Suppressor macrophage (primary cell): ENCODE results near the gene COL21A1.
"Not testable (repeated sequence)": the region's sequence is repeated elsewhere in the genome, so short reads cannot be mapped to it uniquely, and the experiment has no call there.

ENCODE experiments used
- DNase-seq, 4 experiments: peaks; one replicate each; pipeline ENCODE4 v3.0.0-alpha.2; 2020 to 2022
- total RNA-seq, 17 experiments: gene quantifications; one replicate each; lab custom pipeline; 2026; ENCODE audit warnings: mixed read lengths in 6 of 17, inconsistent platforms in 3 of 17; lab: John Stamatoyannopoulos, UW

Gene COL21A1
- total RNA-seq, result 0 to 2.6 (median 0) reads per million in 17 experiments

DNA sequence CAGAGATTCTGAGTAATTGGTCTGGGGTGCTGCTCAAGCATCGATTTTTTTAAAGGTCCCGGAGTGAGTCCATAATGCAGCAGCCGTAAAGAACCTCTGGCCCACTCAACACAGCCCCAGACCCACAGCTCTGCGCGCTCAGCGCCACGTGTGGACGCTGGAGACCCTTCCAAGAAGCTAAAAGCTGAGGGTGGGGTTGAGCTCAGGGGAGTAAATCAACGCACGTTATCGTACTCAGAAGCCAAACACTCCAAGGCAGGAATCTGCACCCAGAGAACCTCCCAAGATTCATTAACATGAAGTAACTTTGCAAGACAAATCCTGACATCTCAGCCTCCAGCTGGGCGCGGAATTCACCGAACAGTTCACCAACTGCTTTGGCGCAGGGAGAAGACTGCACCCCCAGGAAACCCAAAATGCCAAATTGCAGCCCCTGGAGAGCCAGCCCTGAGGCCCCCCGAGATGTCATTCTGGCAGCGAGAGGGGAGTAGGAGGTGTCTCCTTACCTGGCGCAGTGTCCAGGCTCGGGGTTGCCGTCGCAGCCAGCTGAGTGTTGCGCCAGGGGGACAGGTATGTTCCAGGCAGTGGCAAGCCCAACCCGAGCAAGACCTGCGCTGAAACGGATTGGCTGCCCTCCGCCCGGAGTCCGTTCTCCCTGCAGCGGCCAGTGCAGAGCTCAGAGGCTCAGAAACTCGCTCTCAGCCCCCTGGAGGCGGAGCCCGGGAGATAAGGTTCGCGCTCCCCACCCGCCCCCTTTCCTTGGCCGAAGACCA lies at the start of gene COL21A1:
TSS of gene COL21A1 (minus strand) at position 700 of the 773 bp plus-strand sequence. CDS start 64,962 bp downstream, outside the sequence.
- peak in 1 of 4 experiments; percentile 10 for DNase-seq

DNA sequence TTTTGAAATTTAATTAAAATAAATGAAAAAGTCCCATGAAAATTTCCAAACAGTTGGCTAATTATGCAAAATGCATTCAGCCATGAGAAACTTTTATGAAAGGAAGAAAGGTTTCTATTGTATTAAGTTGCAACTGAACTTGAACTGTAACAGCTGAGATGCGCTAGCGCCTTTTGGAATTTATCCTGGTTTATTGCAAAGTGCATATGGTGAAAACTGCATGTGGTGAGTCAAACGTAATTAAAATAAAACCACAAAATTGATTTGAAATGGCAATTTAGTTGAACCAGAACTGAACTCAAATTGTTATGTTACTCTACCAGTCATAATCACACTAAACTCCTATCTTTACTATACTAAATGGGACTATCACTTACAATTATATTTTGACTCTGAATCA lies 46.4 kb upstream of the COL21A1 start:
- no peak for DNase-seq

DNA sequence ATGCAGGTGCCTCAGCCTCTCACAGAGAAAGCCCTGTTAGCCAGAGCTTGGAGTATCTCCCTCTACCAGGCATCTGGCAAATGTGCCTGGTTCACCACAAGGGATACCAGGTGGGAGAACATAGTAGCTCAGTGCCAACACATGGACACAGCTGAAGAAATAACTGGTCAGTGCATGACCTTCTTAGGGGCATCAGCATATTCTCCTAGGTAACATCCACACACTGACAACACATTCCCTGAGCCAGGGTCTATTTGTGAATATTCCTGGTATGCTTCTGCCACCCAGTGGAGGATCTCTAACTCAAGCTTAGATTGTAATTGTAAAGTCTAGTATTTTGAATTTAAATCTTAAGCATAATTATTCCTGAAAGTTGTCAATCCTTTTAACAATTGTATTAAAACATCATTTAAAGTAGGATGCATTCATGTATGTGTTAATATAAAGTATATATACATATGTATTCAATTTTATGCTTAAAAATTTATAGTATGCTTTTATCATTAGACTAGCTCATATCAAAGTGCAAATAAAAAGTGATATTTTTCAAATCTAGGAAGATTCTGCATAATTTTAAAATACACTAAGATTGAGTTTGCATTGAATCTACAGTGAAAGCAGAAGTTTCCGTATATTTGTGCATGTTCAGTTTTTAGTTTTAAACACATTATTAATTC lies 45.3 kb upstream of the COL21A1 start:
- DNase-seq, result peak; percentile 62 to 68 (median 64)

DNA sequence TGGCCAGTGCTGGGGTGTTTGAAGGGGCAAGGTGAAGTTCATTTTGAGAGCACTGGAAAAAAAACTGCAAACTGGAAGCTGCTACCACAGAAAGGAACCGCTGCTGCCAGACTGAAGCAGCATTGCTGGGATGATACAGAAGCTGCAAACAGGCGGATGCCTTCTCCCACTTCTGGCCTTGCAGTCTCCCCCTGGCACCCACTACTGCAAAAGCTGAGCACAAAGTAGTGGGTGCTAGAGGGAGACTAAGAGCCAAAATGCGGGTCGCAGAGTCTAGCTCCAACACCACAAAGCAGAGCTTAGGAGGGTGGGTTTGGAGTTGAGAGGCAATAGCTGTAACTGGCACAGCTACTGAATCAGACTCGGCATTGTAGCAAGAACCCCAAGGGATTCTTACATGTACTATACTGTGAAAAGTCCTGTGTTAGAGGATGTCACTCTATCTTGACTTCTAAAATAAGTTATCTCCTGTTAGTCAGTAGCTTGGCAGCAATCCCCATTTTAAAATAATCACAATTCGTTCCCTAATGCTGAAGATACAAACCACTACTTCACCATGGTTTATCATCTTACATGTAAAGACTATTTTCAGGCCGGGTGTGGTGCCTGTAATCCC lies 44.0 kb upstream of the COL21A1 start:
- no peak for DNase-seq

DNA sequence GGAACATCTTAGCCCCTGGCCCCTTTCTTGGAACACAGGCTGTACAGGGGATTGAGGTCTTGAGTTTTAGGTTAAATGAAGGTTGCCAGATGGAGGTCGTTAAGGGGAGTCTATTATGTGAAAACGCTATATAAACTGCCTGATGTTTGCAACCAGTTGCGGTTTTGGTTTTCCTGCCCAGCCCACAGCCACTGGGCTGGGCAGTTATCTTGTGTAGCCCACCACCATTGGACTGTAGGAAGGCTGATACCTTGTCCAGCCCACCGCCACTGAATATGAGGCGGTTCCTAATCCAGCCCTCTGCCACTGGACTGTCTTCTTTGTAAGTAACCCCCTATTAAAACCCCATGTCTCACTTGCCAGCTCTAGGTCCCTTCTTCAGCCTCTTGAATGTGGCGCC lies 42.3 kb upstream of the COL21A1 start:
- DNase-seq, result no peak

DNA sequence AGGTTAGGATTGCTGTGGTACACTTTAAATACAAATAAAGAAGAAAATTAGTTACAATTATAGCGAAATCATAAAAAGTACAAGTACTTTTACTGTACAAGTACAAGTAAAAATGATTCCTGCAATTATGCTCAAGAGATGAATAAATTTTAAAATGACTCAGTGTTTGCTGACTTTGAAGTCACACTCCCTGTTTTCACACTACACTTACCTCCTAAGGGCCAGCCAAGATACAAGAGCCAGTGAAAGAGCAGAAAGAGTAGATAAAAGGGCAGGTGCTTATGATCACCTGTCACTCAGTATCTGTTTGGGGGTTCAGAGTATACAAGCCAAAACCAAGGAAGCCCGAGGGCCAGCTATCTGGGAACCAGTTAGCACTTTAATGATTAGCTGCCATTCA lies 41.0 kb upstream of the COL21A1 start:
- no peak for DNase-seq

DNA sequence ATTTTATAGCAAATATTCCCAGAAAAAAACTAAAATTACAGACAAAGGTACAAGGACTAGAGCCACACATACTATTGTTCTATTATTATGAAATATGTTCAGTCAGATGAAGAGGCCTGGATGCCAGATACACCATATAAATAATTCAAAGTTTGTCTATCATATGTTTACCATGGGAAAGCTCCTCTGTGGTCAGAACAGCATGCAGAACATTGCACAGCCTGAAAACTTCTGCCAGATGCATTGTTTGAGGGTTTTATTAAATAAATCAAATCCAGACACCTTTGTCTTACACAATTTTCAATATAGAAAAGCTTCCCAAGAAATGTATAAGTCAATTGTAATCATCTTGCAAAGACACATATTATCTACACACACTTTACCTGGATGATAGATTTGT lies 35.0 kb upstream of the COL21A1 start:
- no peak for DNase-seq

DNA sequence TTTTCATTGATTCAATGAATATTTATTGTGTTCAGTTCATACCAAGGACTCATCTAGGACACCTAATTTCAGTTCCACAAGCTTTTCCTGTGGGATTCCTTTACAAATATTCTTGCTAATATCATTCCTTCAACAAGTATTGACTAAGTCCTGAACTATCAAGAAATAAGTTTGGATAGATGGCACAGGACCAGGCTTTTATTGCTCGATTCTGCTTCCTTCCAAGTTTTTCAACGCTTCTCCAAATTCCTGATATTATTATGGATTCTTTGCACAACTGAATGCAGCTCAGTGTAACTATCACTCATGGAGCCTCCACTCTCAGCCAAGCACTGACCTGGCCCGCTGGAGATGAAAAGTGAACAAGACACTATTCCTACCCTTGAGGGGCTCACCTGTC lies 32.7 kb upstream of the COL21A1 start:
- no peak for DNase-seq

DNA sequence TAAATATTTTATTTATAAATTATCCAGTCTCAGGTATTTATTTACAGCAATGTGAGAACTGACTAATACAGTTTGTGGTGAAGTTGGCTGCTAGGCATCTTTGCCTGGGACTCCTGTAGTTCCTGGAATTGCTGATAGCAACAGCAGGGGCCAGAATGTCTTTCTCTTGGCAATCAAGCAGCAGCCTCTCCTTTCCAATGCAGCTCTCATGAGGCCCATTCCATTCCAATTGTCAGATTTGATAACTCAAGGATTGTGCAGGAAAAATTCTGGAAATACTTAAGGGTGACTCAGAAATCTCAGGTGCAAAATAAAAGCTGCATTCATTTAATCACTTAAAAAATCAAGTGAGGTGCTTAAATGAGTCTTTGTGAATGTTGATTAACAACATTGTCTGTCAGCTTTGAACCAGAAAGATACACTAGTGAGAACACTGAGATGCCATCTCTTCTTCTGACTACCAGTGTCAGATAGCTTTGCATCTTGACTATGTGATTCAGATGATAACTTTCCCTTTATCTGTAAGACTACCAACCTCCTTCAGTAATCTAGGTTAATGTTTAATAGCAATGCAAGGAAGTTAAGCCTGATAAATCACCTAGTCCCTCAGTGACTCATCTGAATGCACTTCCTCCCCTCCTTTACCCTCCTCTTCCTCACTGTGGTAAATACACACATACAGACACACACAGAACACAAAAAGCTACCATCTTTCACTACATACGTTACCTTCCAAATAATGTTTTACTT lies 32.1 kb upstream of the COL21A1 start:
- DNase-seq, result no peak

DNA sequence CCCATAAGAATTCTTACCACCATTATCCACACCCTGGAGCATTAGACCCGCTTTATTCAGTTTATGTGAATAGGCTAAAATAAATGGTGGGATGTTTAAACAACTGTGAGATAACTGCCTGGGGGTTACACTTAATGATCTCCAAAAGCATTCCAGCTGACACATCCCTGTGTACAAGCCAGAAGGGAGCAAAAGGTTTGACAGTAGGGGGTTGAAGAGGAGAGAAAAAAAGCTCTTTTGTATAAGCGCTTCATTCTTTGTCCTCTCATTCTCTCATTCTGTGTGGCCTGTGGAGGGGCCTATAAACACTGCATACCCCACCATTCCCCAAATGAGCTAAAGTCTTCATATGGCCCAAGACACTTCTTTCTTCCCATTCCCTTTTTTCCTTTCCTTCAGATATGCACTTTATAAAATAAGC lies 30.8 kb upstream of the COL21A1 start:
- no peak for DNase-seq

DNA sequence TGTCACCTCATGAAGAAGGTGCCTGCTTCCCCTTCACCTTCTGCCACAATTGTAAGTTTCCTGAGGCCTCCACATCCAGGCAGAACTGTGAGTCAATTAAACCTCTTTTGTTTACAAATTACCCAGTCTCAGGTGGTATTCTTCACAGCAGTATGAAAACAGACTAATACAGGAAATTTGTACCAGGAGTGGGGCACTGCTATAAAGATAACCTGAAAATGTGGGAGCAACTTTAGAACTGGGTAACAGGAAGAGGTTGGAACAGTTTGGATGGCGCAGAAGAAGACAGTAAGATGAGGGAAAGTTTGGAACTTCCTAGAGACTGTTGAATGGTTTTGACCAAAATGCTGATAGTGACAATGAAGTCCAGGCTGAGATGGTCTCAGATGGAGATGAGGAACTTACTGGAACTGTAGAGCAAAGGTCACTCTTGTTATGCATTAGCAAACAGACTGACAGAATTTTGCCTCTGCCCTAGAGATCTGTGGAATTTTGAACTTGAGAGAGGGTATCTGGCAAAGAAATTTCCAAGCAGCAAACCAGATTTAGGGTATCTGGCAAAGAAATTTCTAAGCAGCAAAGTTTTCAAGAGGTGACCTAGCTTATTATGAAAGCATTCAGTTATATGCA lies 23.5 kb upstream of the COL21A1 start:
- DNase-seq, result no peak

DNA sequence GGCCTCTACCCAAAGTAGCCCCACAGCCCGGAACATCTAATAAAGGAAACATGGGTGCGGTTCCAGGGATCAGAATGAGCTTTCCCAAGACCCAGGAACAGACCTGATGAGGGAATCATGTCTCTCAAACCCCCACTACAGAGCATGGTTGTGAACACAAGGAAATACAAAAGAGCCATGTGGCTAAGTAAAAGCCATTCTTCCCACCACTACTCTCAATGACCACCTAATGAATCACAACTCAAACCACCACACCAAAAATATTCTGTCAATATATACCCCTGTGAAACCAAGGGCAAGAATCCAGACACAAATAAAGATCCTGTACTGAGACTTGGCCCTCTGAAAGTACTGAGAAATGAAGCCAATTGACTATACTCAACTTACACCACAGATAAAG lies 20.9 kb upstream of the COL21A1 start:
- DNase-seq, result no peak

DNA sequence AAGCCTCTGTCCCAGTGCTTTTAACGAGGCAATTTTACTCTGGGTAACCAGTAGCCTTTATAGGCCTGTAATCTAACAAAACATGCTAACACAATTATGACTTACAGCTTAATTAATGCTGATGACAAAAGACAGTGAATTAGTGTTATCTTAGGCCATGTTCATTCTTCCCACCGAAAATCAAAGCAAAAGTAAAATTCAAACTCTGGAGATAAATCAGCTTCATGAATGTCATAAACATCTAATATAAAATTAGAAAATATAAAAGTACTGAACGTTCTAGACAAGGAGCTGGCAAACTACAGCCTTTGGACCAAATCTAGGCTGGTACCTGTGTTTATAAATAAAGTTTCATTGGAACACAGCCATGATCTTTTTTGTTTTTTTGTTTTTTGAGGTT lies 18.6 kb upstream of the COL21A1 start:
- no peak for DNase-seq

DNA sequence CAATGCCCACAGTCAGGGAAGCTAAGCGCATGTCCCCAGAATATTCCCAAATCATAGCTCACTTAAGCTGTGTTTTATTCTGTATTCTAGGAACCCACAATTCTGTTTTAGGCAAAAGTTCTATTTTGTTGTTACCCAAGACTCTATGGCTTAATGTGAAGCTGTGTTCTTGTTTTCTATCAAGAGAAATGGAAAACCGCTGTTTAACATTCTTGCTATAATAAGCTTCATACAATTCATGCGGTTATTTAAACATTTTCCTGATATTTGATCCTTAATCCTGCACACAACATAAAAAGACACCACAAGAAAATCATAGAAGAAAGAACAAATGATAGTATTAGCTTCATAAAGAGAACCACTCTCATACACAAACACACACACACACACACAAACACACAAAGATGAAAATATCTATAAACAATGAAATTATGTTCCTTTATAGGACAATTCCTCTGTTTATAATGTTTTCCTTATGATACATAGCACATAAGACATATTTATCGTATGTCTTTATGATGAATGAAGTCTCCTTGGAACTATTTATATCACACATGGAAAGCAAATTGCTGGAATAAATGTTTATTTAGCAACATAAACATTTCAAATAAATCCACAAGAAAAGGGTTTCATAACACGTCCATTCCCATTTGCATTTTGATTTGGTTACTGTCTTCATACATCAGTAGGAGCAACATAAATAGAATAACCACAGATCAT lies 16.4 kb upstream of the COL21A1 start:
- no peak for DNase-seq

DNA sequence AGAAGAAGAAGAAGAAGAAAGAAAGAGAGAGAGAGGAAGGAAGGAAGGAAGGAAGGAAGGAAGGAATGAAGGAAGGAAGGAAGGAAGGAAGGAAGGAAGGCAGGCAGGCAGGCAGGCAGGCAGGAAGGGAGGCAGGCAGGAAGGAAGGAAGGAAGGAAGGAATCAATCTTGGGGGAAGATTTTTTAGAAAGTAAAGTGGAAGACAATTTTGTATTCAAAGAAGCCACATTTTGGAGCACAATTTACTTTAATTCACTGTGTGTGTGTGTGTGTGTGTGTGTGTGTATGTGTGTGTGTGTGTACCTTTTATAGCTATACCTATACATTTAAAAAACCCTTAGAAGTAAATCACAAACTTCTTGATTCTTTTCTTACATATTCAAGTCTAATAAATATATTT lies 13.2 kb upstream of the COL21A1 start:
- DNase-seq, result not testable (repeated sequence)

DNA sequence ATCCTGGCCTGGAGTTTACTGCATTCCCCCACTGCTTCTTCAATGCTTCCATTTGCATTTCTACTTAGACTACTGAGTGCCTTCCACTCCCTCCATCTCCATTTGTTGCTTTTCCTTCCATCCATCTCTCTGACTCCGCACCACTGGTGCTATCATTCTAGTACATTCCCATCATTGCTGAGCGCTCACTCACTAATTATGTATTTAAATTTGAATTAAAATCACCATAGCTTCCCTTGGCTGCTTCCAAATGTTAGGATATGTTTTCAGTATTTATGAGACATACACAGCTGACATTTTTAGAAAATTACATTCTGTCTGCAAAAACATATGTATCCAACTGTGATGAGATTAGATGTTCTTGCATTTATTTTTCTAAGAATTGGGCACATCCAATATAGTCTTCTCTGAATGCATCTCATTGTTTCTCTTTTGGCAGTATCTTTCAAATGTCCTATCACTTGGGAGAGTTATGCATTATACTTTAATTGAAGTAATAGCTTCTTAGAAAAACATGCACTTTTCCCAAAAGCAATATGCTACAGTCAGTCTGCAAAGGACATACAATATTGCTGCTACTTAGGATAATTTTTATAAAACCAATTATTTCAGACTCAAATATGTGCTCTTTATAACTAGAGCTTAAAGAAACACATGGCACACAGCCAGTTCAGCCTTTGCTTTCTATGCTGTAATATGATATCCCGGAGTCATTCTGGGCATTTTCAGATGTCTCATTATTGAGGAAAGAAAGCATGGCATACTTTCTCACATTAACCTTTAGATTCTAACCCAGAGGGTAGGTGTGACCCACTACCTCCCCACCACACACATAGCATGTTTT lies 12.1 kb upstream of the COL21A1 start:
- no peak for DNase-seq

DNA sequence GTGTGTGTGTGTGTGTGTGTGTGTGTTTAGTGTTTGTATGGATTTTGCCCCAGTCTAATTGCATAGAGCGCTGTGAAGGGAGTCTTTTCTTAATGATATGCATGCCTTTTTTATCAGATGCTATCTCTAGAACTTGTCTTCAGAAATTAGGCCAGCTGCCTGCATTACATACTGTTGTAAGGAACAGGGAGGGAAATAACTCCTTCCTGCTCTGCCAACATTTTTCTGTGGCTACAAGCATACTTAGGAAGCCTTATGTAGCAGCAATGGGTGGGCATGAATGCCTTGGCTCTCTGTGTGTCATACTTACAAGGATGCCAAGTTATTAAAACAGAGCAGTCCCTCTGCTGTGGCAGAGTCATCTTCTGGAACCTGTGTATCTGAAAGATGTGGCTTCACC lies 8.0 kb upstream of the COL21A1 start:
- no peak for DNase-seq

DNA sequence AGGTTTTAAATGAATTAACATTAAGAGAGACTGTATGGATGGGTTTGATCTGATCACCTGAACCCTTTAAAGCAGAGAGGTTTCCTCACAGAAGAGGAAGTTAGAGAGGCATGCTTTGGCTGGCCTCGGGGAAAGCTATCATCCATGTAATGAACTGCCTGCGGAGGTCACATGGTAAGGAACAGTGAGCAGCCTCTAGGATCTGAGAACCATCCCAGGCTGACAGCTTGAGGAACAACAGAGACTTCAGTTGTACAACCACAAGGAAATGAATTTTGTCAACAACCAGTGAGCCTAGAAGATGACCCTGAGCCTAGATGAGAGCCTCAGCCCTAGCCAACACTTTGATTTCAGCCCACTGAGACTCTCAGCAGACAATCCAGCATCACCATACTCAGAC lies 2.9 kb upstream of the COL21A1 start:
- peak; percentile 11 to 46 (median 28) for DNase-seq

DNA sequence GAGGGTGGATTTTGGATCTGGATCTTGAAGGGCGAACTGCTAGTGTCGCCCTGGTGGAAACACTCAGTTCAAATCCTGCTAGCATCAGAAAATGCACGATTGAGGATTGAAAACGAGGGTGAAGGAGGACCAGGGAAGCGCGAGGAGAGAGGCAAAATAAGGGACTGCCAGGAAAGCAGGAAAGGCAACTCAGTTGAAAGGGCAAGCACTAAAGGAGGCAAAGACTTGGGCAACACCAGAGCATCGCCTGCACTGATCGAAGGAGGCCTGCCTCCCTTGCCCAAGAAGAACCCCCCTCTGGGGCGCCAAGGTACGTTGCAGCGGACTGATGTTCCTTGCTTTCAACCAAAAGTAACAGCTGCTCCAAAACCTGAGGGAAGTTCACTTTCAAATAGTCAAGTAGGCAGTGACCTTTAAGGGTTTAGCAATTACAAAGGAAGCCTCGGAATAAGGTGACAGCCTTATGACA lies 308 bp upstream of the COL21A1 start:
- DNase-seq, result no peak

DNA sequence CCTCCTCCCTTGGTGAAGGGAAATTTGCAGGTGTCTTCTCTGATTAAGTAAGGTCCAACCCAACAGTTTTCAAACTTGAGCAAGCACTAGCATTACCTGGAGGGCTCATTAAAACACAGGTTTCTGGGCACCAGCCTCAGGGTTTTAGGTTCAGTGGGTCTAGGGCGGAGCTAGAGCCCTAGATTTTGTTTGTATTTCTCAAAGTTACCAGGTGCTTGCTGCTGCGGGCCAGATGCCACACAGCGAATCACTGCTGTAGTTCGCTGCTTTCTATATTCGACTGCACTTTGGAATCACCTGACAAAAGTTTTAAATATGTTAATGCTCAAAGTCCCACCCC lies 869 bp downstream of the COL21A1 start:
- DNase-seq, result no peak

DNA sequence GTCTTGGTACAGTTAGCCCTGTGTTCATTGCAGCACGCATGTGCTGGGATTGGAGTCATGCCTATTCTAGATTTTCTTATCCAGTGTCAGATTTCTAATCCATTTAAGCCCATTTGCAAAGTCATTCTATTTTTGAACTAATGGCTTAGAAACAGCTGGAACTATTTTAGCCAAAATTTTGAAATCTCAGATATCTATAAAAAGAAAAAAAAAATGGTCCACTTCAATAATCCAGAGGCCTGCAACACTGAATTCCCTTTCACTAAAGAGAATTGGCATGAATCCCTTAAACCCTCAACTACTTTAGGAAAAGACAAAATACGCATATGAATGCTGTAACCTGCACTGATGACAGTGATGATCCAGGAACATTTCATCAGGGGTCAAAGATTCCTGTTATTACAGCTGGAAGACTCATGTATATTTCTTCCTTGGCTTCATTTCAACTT lies 1.5 kb downstream of the COL21A1 start:
- no peak for DNase-seq
